GM23338 (cell line): Measurements from ENCODE around the gene METRN. TPM values are rescaled to one million over a fixed set of nuclear protein-coding genes. Genes with fewer than 3 reads are reported as not detected.

Experiments
- ATAC-seq: fragments of 200-7000 bp; cut with Tn5 transposase; 3 replicates; pipeline ENCODE4 v1.9.1; 2020
- DNase-seq: peaks from one replicate; pipeline ENCODE4 v3.0.0-alpha.2; 2015; ENCODE audit warnings: low spot score
- H2AFZ ChIP-seq: fragments of 200-600 bp; sonication (generic); 2 replicates; pipeline ENCODE4 v1.8.0; 2016; ENCODE audit warnings: antibody characterized with exemption, mild to moderate bottlenecking, moderate library complexity
- H3F3A ChIP-seq: fragments of 200-600 bp; sonication (generic); replicated peaks from 2 replicates; pipeline ENCODE4 v1.8.0; 2017; ENCODE audit warnings: antibody characterized with exemption, mixed run types, low read depth
- H3K27ac ChIP-seq: fragments of 200-600 bp; sonication (generic); 2 replicates; pipeline ENCODE4 v1.6.1; 2016; ENCODE audit warnings: low read depth
- H3K27me3 ChIP-seq: fragments of 200-600 bp; sonication (generic); 2 replicates; pipeline ENCODE4 v1.8.0; 2016; ENCODE audit warnings: mild to moderate bottlenecking, mixed run types, moderate library complexity; ENCODE audit not compliant: insufficient read depth
- H3K36me3 ChIP-seq: fragments of 200-600 bp; sonication (generic); 2 replicates; pipeline ENCODE4 v1.8.0; 2016; ENCODE audit warnings: mild to moderate bottlenecking; ENCODE audit not compliant: insufficient read depth
- H3K4me1 ChIP-seq: fragments of 200-600 bp; sonication (generic); 2 replicates; pipeline ENCODE4 v1.8.0; 2016; ENCODE audit warnings: mild to moderate bottlenecking, moderate library complexity; ENCODE audit not compliant: insufficient read depth
- H3K4me2 ChIP-seq: fragments of 200-600 bp; sonication (generic); 2 replicates; pipeline ENCODE4 v1.7.1; 2017; ENCODE audit warnings: mixed run types
- H3K4me3 ChIP-seq: fragments of 200-600 bp; sonication (generic); 2 replicates; pipeline ENCODE4 v1.6.1; 2016; ENCODE audit warnings: mixed run types
- H3K79me2 ChIP-seq: fragments of 200-600 bp; sonication (generic); replicated peaks from 2 replicates; pipeline ENCODE4 v1.8.0; 2017; ENCODE audit warnings: mild to moderate bottlenecking; ENCODE audit not compliant: insufficient read depth
- H3K9me2 ChIP-seq: fragments of 200-600 bp; sonication (generic); 2 replicates; pipeline ENCODE4 v1.8.0; 2017; ENCODE audit not compliant: insufficient read depth
- H4K20me1 ChIP-seq: fragments of 200-600 bp; sonication (generic); replicated peaks from 2 replicates; pipeline ENCODE4 v1.8.0; 2017; ENCODE audit warnings: mild to moderate bottlenecking; ENCODE audit not compliant: insufficient read depth
- H3K27ac Mint-ChIP-seq: 2 replicates; pipeline ENCODE4 v1.8.0; 2020; ENCODE audit warnings: inconsistent platforms, mild to moderate bottlenecking, moderate library complexity, mixed read lengths
- H3K27me3 Mint-ChIP-seq: 3 replicates; pipeline ENCODE4 v1.8.0; 2022; ENCODE audit warnings: low read depth, mild to moderate bottlenecking, moderate library complexity, mixed read lengths, inconsistent platforms; ENCODE audit not compliant: insufficient read depth, poor library complexity
- H3K36me3 Mint-ChIP-seq: 3 replicates; pipeline ENCODE4 v1.8.0; 2021; ENCODE audit warnings: low read depth, mild to moderate bottlenecking, inconsistent platforms, moderate library complexity, mixed read lengths
- H3K4me1 Mint-ChIP-seq: 3 replicates; pipeline ENCODE4 v1.8.0; 2020; ENCODE audit warnings: mild to moderate bottlenecking, inconsistent platforms, mixed read lengths
- H3K4me3 Mint-ChIP-seq: 3 replicates; pipeline ENCODE4 v1.8.0; 2021; ENCODE audit warnings: moderate library complexity, mild to moderate bottlenecking, inconsistent platforms, mixed read lengths
- H3K9me3 Mint-ChIP-seq: 3 replicates; pipeline ENCODE4 v1.8.0; 2020; ENCODE audit warnings: moderate library complexity, mild to moderate bottlenecking, inconsistent platforms, mixed read lengths
- REST ChIP-seq: IDR thresholded peaks from one replicate; pipeline ENCODE4 v1.6.1; 2018; ENCODE audit warnings: antibody characterized with exemption; ENCODE audit not compliant: unreplicated experiment
- ZNF331 ChIP-seq: fragments of 250-450 bp; sonication (Bioruptor Pico); IDR thresholded peaks from 2 replicates; pipeline ENCODE4 v1.5.0; 2020; ENCODE audit warnings: low read depth, mild to moderate bottlenecking, moderate library complexity
- ZNF462 ChIP-seq: fragments of 250-450 bp; sonication (Bioruptor Pico); IDR thresholded peaks from 2 replicates; pipeline ENCODE4 v1.5.0; 2020; ENCODE audit warnings: mild to moderate bottlenecking, moderate library complexity
- polyA plus RNA-seq: library from polyadenylated mRNA; unstranded; fragments of >200 nt; fragmentation: Nextera tagmentation; extraction: Ambion mirVana; gene quantifications from 2 replicates; pipeline ENCODE4 v1.2.1, GENCODE V29; 2016
- total RNA-seq: library from RNA; depleted of rRNA; stranded (reverse); fragments of >200 nt; shearing (Covaris generic); gene quantifications from 2 replicates; pipeline ENCODE4 v1.2.3, GENCODE V29; 2014

The METRN gene
- total and polyA plus RNA-seq, 2 experiments from 2014 or later: 18.7 to 33.0 TPM

- no peak for TF ChIP-seq REST
- TF ChIP-seq ZNF462 (CRISPR knock-in tag): no peak
These were observed 1.3 kb downstream of the METRN start (continued) for GRCh38 chr16:716200-716568.

GRCh38 chr16:716768-717325 lies 1.9 kb downstream of the METRN start:
- Histone ChIP-seq H3K9me2 (no peaks in the 10 kb centered on the region), H3K4me3 (no peak overlapping the region), H3K36me3 (no peaks in the 10 kb centered on the region), H3K27ac (no peak overlapping the region), H3K27me3 (peaks cover 53% of the 10 kb centered on the region), H2AFZ (no peak overlapping the region), H4K20me1 (no peaks in the 10 kb centered on the region), H3K79me2 (no peaks in the 10 kb centered on the region), H3F3A (no peaks in the 10 kb centered on the region), H3K4me2 (no peak overlapping the region; the same call in 1 of the 2 replicates), H3K4me1 (peaks cover 12% of the 10 kb centered on the region; the same call in 1 of the 2 replicates)
- Mint-ChIP-seq H3K9me3 (peaks cover 4% of the 10 kb centered on the region; the same call in 1 of the 3 replicates), H3K4me3 (no peak overlapping the region; the same call in 2 of the 3 replicates), H3K27ac (no peak overlapping the region), H3K36me3 (no peaks in the 10 kb centered on the region), H3K4me1 (peaks cover 13% of the 10 kb centered on the region; the same call in 2 of the 3 replicates), H3K27me3 (peaks cover 42% of the 10 kb centered on the region)
- TF ChIP-seq ZNF331: no peak
- DNase-seq: no peak
- no peak for ATAC-seq
